RWPE2 (cell line): Measurements from ENCODE around the gene MREG.

ENCODE experiments used
- ATAC-seq: fragments of 200-7000 bp; cut with Tn5 transposase; 3 replicates; pipeline ENCODE4 v1.9.1; 2021; ENCODE audit warnings: low read depth
- DNase-seq: peaks from one replicate; pipeline ENCODE4 v3.0.0-alpha.2; 2020; ENCODE audit warnings: low spot score
- H3K27ac ChIP-seq: fragments of 450-650 bp; 2 replicates; pipeline ENCODE4 v1.5.1; 2017; ENCODE audit warnings: mild to moderate bottlenecking; ENCODE audit not compliant: poor library complexity, severe bottlenecking
- H3K27me3 ChIP-seq: fragments of 250-450 bp; sonication (Bioruptor Pico); 2 replicates; pipeline ENCODE4 v1.5.1; 2021; ENCODE audit warnings: mild to moderate bottlenecking, moderate library complexity; ENCODE audit not compliant: insufficient read depth, poor library complexity, severe bottlenecking
- H3K36me3 ChIP-seq: fragments of 250-450 bp; sonication (Bioruptor Pico); 2 replicates; pipeline ENCODE4 v1.5.1; 2020; ENCODE audit warnings: low read depth, mild to moderate bottlenecking, moderate library complexity
- H3K4me1 ChIP-seq: fragments of 250-450 bp; sonication (Bioruptor Pico); 2 replicates; pipeline ENCODE4 v1.5.1; 2021; ENCODE audit warnings: mild to moderate bottlenecking, moderate library complexity; ENCODE audit not compliant: insufficient read depth, poor library complexity, severe bottlenecking
- H3K4me3 ChIP-seq: fragments of 250-450 bp; sonication (Bioruptor Pico); 2 replicates; pipeline ENCODE4 v1.5.1; 2021; ENCODE audit warnings: mild to moderate bottlenecking, moderate library complexity; ENCODE audit not compliant: severe bottlenecking
- H3K9me3 ChIP-seq: fragments of 250-450 bp; sonication (Bioruptor Pico); 2 replicates; pipeline ENCODE4 v1.5.1; 2021; ENCODE audit warnings: mild to moderate bottlenecking, moderate library complexity; ENCODE audit not compliant: severe bottlenecking
- CTCF ChIP-seq: fragments of 450-650 bp; IDR thresholded peaks from one replicate; pipeline ENCODE4 v1.5.1; 2017; ENCODE audit warnings: mild to moderate bottlenecking, moderate library complexity; ENCODE audit not compliant: poor library complexity, severe bottlenecking

MREG gene

DNA sequence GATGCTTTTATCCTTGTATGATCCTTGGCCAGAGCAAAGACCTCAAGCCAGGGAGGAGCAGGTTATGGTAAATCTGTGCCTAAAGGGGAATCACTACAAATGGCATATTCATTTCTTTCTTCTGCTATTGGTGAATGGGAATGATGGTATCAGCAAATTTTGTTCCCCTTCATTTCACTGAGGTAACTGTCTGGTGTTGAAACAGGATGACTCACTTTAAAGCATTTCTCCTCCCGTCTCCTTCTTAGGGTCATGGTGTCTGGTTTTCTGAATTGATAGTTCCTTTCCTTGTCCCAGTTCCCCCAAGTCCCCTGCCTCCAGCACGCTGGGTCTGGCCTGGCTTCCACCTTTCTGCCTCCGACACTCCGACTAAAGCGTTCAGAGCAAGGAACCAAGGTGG is 109.2 kb downstream of the MREG start:
- Histone ChIP-seq H3K4me1 (peaks cover 8% of the 10 kb centered on the region), H3K27ac (no peak overlapping the region), H3K4me3 (no peak overlapping the region), H3K9me3 (no peaks in the 10 kb centered on the region), H3K36me3 (no peaks in the 10 kb centered on the region), H3K27me3 (no peaks in the 10 kb centered on the region)
- no peak for DNase-seq
- ATAC-seq: peak; percentile 61
- TF ChIP-seq CTCF: no peak

DNA sequence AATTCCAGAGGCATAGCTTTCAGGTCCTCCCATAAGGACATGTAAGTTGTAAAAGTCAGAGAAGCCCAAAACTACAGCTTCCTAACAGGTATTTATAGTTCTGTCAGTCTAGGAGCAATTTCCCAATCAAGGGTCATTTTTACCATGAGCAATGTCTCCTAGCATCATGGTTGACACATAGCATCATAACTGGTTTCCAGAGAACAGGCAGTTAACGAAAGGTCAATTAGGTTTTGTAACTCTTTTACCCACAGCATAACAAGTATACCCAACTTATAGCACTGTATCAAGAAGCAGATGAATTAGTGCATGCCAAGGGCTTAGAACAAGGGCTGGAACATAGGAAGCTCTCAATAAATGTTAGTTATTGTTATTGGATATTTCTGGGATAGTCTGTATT is 110.1 kb downstream of the MREG start:
- Histone ChIP-seq H3K27ac (no peak overlapping the region), H3K27me3 (no peaks in the 10 kb centered on the region), H3K36me3 (no peaks in the 10 kb centered on the region), H3K4me3 (no peak overlapping the region), H3K9me3 (no peaks in the 10 kb centered on the region), H3K4me1 (peaks cover 8% of the 10 kb centered on the region)
- ATAC-seq (no peak), DNase-seq (no peak)
- no peak for TF ChIP-seq CTCF

GRCh38 chr2:215901796-215902195 is 111.6 kb downstream of the MREG start:
- Histone ChIP-seq H3K4me1 (peaks cover 8% of the 10 kb centered on the region), H3K36me3 (no peaks in the 10 kb centered on the region), H3K4me3 (no peak overlapping the region), H3K27me3 (no peaks in the 10 kb centered on the region), H3K9me3 (no peaks in the 10 kb centered on the region), H3K27ac (no peak overlapping the region)
- DNase-seq (no peak), ATAC-seq (no peak)
- no peak for TF ChIP-seq CTCF

DNA sequence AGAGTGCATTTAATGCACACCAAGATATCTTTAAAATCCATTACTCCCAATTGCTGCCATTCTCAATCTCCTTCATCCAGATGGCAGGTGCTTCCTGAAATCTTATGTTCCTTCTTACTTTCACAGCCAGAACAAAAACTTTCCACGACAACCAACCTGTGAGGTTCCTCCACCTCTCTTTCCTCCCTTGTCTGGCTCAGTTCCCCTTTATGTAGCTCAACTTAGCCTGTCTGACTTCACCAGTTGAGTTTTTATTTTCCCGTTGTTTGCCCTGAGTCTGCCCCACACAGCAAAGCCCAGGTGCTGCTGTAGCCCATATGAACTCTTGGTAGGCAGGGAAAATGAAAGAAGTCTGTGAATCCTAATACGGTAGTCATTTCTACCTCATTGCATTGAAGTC is 112.5 kb downstream of the MREG start:
- DNase-seq (no peak), ATAC-seq (no peak)
- H3K4me1 ChIP-seq: peaks cover 8% of the 10 kb centered on the region
- H3K9me3 ChIP-seq: no peaks in the 10 kb centered on the region
- no peaks in the 10 kb centered on the region for H3K36me3 ChIP-seq
- H3K4me3 ChIP-seq: no peak overlapping the region
- no peaks in the 10 kb centered on the region for H3K27me3 ChIP-seq
- no peak overlapping the region for H3K27ac ChIP-seq
- no peak for TF ChIP-seq CTCF

GRCh38 chr2:215900203-215900611 is 113.1 kb downstream of the MREG start:
- Histone ChIP-seq H3K27ac (no peak overlapping the region), H3K36me3 (no peaks in the 10 kb centered on the region), H3K27me3 (no peaks in the 10 kb centered on the region), H3K4me3 (no peak overlapping the region), H3K9me3 (no peaks in the 10 kb centered on the region), H3K4me1 (peaks cover 8% of the 10 kb centered on the region)
- TF ChIP-seq CTCF: no peak
- DNase-seq: no peak
- ATAC-seq: peak; percentile 90
